HEK293T (cell line): ENCODE results near the gene MITF.

ENCODE experiments used
- CTCF ChIA-PET: fragments of 350-600 bp; formaldehyde crosslinking; extraction: SDS; loops from one replicate; lab custom pipeline; 2021; ENCODE audit warnings: antibody characterized with exemption, inconsistent platforms; lab: Yijun Ruan, JAX
- POLR2A ChIA-PET: fragments of 350-600 bp; formaldehyde crosslinking; extraction: SDS; loops from one replicate; lab custom pipeline; 2020; ENCODE audit warnings: antibody characterized with exemption, inconsistent platforms; lab: Yijun Ruan, JAX
- DNase-seq: peaks from one replicate; pipeline ENCODE4 v3.0.0; 2012; ENCODE audit warnings: mixed read lengths; ENCODE audit errors: extremely low spot score
- ARNT ChIP-seq: fragments of 450-650 bp; IDR thresholded peaks from 2 replicates; pipeline ENCODE4 v1.6.1; 2017; ENCODE audit warnings: mild to moderate bottlenecking
- BHLHE40 ChIP-seq: fragments of 450-650 bp; IDR thresholded peaks from 2 replicates; pipeline ENCODE4 v1.6.1; 2016; ENCODE audit warnings: mild to moderate bottlenecking, moderate library complexity, borderline replicate concordance
- CTBP1 ChIP-seq: fragments of 450-650 bp; IDR thresholded peaks from 2 replicates; pipeline ENCODE4 v1.6.1; 2016; ENCODE audit warnings: borderline replicate concordance
- ELF4 ChIP-seq: fragments of 450-650 bp; IDR thresholded peaks from 2 replicates; pipeline ENCODE4 v1.6.1; 2017; ENCODE audit warnings: antibody characterized with exemption
- FOXA1 ChIP-seq: fragments of 450-650 bp; IDR thresholded peaks from 2 replicates; pipeline ENCODE4 v1.6.1; 2016; ENCODE audit warnings: mild to moderate bottlenecking
- FOXK2 ChIP-seq: fragments of 450-650 bp; IDR thresholded peaks from 2 replicates; pipeline ENCODE4 v1.6.1; 2016; ENCODE audit warnings: mild to moderate bottlenecking
- FOXM1 ChIP-seq: fragments of 450-650 bp; IDR thresholded peaks from 2 replicates; pipeline ENCODE4 v1.6.1; 2017; ENCODE audit warnings: mild to moderate bottlenecking, borderline replicate concordance
- HDGF ChIP-seq: fragments of 450-650 bp; IDR thresholded peaks from 2 replicates; pipeline ENCODE4 v1.6.1; 2017; ENCODE audit warnings: antibody characterized with exemption, borderline replicate concordance
- L3MBTL2 ChIP-seq: fragments of 450-650 bp; conservative IDR thresholded peaks from 2 replicates; pipeline ENCODE4 v1.6.1; 2016; ENCODE audit warnings: mild to moderate bottlenecking
- LEF1 ChIP-seq: fragments of 450-650 bp; IDR thresholded peaks from 2 replicates; pipeline ENCODE4 v1.6.1; 2017; ENCODE audit warnings: mild to moderate bottlenecking, borderline replicate concordance
- NFRKB ChIP-seq: fragments of 450-650 bp; IDR thresholded peaks from 2 replicates; pipeline ENCODE4 v1.6.1; 2016; ENCODE audit warnings: mild to moderate bottlenecking, moderate library complexity
- PKNOX1 ChIP-seq: fragments of 450-650 bp; IDR thresholded peaks from 2 replicates; pipeline ENCODE4 v1.6.1; 2016
- SP1 ChIP-seq: fragments of 450-650 bp; IDR thresholded peaks from 2 replicates; pipeline ENCODE4 v1.6.1; 2017
- SUZ12 ChIP-seq: fragments of 450-650 bp; IDR thresholded peaks from 2 replicates; pipeline ENCODE4 v1.6.1; 2016; ENCODE audit warnings: mild to moderate bottlenecking
- TARDBP ChIP-seq: fragments of 450-650 bp; IDR thresholded peaks from 2 replicates; pipeline ENCODE4 v1.6.1; 2016
- ZNF384 ChIP-seq: fragments of 450-650 bp; IDR thresholded peaks from 2 replicates; pipeline ENCODE4 v1.6.1; 2016

MITF gene

GRCh38 chr3:69697381-69697780 lies 41.9 kb upstream of the MITF start:
- ChIA-PET POLR2A (interaction anchor here (0.9 kb wide), 1 partner anchor 42 kb away, joined by 3 read pairs; the partner anchor contains the start of gene MITF), CTCF (interaction anchor here (1.0 kb wide), 1 partner anchor 95 kb away, joined by 5 read pairs; no protein-coding TSS in a partner anchor)

GRCh38 chr3:69698728-69699127 lies 40.5 kb upstream of the MITF start:
- no peak for TF ChIP-seq NFRKB
- no peak for TF ChIP-seq FOXA1
- TF ChIP-seq ELF4: no peak
- TF ChIP-seq LEF1: no peak
- TF ChIP-seq L3MBTL2: no peak
- TF ChIP-seq HDGF: no peak
- TF ChIP-seq CTBP1: no peak
- TF ChIP-seq SUZ12: no peak
- no peak for TF ChIP-seq TARDBP
- ChIA-PET POLR2A (no interaction called here), CTCF (no interaction called here)
- no peak for DNase-seq

More at GRCh38 chr3:69697381-69697780, 41.9 kb upstream of the MITF start:
- DNase-seq: no peak
- no peak for TF ChIP-seq FOXM1
- TF ChIP-seq LEF1: no peak
- TF ChIP-seq PKNOX1: no peak
- TF ChIP-seq TARDBP: no peak

GRCh38 chr3:69699183-69699582 lies 40.1 kb upstream of the MITF start:
- POLR2A ChIA-PET: no interaction called here
- DNase-seq: no peak
- CTCF ChIA-PET: no interaction called here
- TF ChIP-seq FOXM1 (no peak), SUZ12 (no peak), NFRKB (no peak), HDGF (no peak), ELF4 (no peak), PKNOX1 (no peak), BHLHE40 (no peak), LEF1 (no peak), ZNF384 (no peak), L3MBTL2 (no peak)

GRCh38 chr3:69700949-69701348 lies 38.3 kb upstream of the MITF start:
- no peak for DNase-seq
- POLR2A ChIA-PET: no interaction called here
- CTCF ChIA-PET: no interaction called here
- TF ChIP-seq SUZ12 (no peak), FOXM1 (no peak), ELF4 (no peak), SP1 (no peak), HDGF (no peak), CTBP1 (no peak), FOXA1 (no peak), BHLHE40 (no peak)

- TF ChIP-seq TARDBP (no peak), CTBP1 (no peak), LEF1 (no peak), L3MBTL2 (no peak), PKNOX1 (no peak), NFRKB (no peak), FOXA1 (no peak), SUZ12 (no peak), ELF4 (no peak), BHLHE40 (no peak), ZNF384 (no peak), FOXK2 (no peak), HDGF (no peak), FOXM1 (no peak), SP1 (no peak), ARNT (no peak)
- no peak for DNase-seq
- POLR2A ChIA-PET: no interaction called here
- CTCF ChIA-PET: no interaction called here
These were observed 28.9 kb upstream of the MITF start for GRCh38 chr3:69710153-69710977.

- ChIA-PET CTCF (no interaction called here), POLR2A (no interaction called here)
- TF ChIP-seq ARNT: no peak
- TF ChIP-seq HDGF: no peak
- no peak for TF ChIP-seq CTBP1
- no peak for TF ChIP-seq ZNF384
- no peak for TF ChIP-seq SUZ12
- no peak for TF ChIP-seq LEF1
- TF ChIP-seq FOXM1: no peak
- no peak for TF ChIP-seq SP1
- TF ChIP-seq PKNOX1: no peak
- no peak for TF ChIP-seq FOXK2
- TF ChIP-seq FOXA1: no peak
- no peak for TF ChIP-seq L3MBTL2
- no peak for TF ChIP-seq BHLHE40
- DNase-seq: no peak
These were observed 27.0 kb upstream of the MITF start for GRCh38 chr3:69712269-69712668.
